ENCODE data around the gene MTCL3.

MTCL3 gene

GRCh38 chr6:127515794-127516661, 3.1 kb downstream of the MTCL3 start:
- no peaks in the 10 kb centered on the region for H3K79me2 ChIP-seq (ENCODE audit: insufficient read depth, low read depth, low read length)
- peak overlapping the region; percentile 78 for H3K4me2 ChIP-seq (ENCODE audit: low read length)
- no peaks in the 10 kb centered on the region for H3K9me2 ChIP-seq (ENCODE audit: insufficient read depth, low read length)
- no peaks in the 10 kb centered on the region for H3K4me1 ChIP-seq (ENCODE audit: insufficient read depth, low read length, poor library complexity, severe bottlenecking)
- peak overlapping the region; percentile 10 for H3K27ac ChIP-seq (ENCODE audit: low read depth, low read length, poor library complexity, severe bottlenecking)
- ChIA-PET POLR2A (interaction anchor here (0.6 to 0.8 kb wide), 3 partner anchors 23 to 167 kb away, joined by 3 to 7 read pairs (median 3); no protein-coding TSS in a partner anchor), CTCF (ENCODE audit: unreplicated experiment) (interaction anchor here (0.6 to 1.4 kb wide), 4 partner anchors 26 to 238 kb away, joined by 3 to 4 read pairs (median 3); no protein-coding TSS in a partner anchor)
- intact Hi-C loops (cut with micrococcal nuclease; ENCODE audit: unreplicated experiment), result loop anchor here (2.0 kb wide), 1 partner anchor 249 kb away; the partner anchor contains the start of gene RNF146
- H3K9me3 ChIP-seq (ENCODE audit: low read length), result no peaks in the 10 kb centered on the region
- no peaks in the 10 kb centered on the region for H3K36me3 ChIP-seq (ENCODE audit: insufficient read depth, low read length)
- peak overlapping the region; percentile 17; the same call in 1 of the 2 replicates for H2AFZ ChIP-seq (ENCODE audit: low read length)
- H3K4me3 ChIP-seq (ENCODE audit: low read depth, low read length, poor library complexity, severe bottlenecking), result peak overlapping the region; percentile 68
- BruUV-seq (replicated peaks), result no TSS peak
- DNase-seq (ENCODE audit: low spot score), result peak; percentile 66
- no peaks in the 10 kb centered on the region for H4K20me1 ChIP-seq (ENCODE audit: insufficient read depth, low read length)
- TF ChIP-seq EZH2phosphoT487 (IDR thresholded peaks at IDR 0.05; ENCODE audit: borderline replicate concordance, low read depth, low read length), result no peak
- no peak for TF ChIP-seq CTCF (conservative IDR thresholded peaks at IDR 0.05; ENCODE audit: low read length)

- BruUV-seq (replicated peaks), result no TSS peak
- intact Hi-C loops (cut with micrococcal nuclease; ENCODE audit: unreplicated experiment), result no loop called here
- peak; percentile 34 for DNase-seq (ENCODE audit: low spot score)
Observed at GRCh38 chr6:127515234-127515793, 3.8 kb downstream of the MTCL3 start.

More at GRCh38 chr6:127515234-127515793, 3.8 kb downstream of the MTCL3 start:
- H3K9me3 ChIP-seq (ENCODE audit: low read length), result no peaks in the 10 kb centered on the region
- no peaks in the 10 kb centered on the region for H3K4me1 ChIP-seq (ENCODE audit: insufficient read depth, low read length, poor library complexity, severe bottlenecking)
- peak overlapping the region; percentile 78 for H3K4me2 ChIP-seq (ENCODE audit: low read length)
- ChIA-PET POLR2A (interaction anchor here (0.6 to 0.8 kb wide), 4 partner anchors 24 to 812 kb away, joined by 3 to 7 read pairs (median 3); no protein-coding TSS in a partner anchor), CTCF (ENCODE audit: unreplicated experiment) (interaction anchor here (0.6 kb wide), 1 partner anchor 190 kb away, joined by 3 read pairs; no protein-coding TSS in a partner anchor)
- H3K4me3 ChIP-seq (ENCODE audit: low read depth, low read length, poor library complexity, severe bottlenecking), result peak overlapping the region; percentile 68
- no peaks in the 10 kb centered on the region for H3K36me3 ChIP-seq (ENCODE audit: insufficient read depth, low read length)
- H3K79me2 ChIP-seq (ENCODE audit: insufficient read depth, low read depth, low read length), result no peaks in the 10 kb centered on the region
- H3K9me2 ChIP-seq (ENCODE audit: insufficient read depth, low read length), result no peaks in the 10 kb centered on the region
- TF ChIP-seq CTCF (conservative IDR thresholded peaks at IDR 0.05; ENCODE audit: low read length) (peak; percentile 45), EZH2phosphoT487 (IDR thresholded peaks at IDR 0.05; ENCODE audit: borderline replicate concordance, low read depth, low read length) (no peak)
- peak overlapping the region; percentile 17; the same call in 1 of the 2 replicates for H2AFZ ChIP-seq (ENCODE audit: low read length)
- no peaks in the 10 kb centered on the region for H4K20me1 ChIP-seq (ENCODE audit: insufficient read depth, low read length)
- H3K27ac ChIP-seq (ENCODE audit: low read depth, low read length, poor library complexity, severe bottlenecking), result no peak overlapping the region

All from OCI-LY7 (cell line).